ENCODE data around the gene AMHR2. TPM values are rescaled to one million over a fixed set of nuclear protein-coding genes. Genes with fewer than 3 reads are reported as not detected.
"Not testable (repeated sequence)": the region's sequence is repeated elsewhere in the genome, so short reads cannot be mapped to it uniquely, and the experiment has no call there.

Gene AMHR2
- total RNA-seq: not detected

DNA sequence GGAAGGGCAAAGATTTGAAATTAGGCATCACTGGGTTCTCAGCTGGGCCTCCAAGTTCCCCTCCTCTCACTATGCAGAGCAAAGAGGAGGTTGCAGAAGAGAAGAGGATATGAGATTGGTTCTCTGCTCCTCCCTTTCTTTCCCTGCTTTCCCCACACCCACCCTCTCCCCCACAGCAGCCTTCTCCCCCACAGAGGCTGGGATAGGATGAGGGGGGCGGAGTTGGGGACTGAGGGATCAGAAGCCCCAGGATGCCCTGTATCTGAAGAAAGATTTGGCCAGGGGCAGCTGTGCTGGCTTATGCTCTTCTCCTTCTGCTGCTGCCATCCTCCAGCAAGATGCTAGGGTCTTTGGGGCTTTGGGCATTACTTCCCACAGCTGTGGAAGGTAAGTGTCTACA is at the start of gene AMHR2:
Gene AMHR2 (plus strand): TSS at position 259 of the 400 bp plus-strand sequence. CDS start 80 bp downstream, at position 339.
- DNase-seq: no peak

DNA sequence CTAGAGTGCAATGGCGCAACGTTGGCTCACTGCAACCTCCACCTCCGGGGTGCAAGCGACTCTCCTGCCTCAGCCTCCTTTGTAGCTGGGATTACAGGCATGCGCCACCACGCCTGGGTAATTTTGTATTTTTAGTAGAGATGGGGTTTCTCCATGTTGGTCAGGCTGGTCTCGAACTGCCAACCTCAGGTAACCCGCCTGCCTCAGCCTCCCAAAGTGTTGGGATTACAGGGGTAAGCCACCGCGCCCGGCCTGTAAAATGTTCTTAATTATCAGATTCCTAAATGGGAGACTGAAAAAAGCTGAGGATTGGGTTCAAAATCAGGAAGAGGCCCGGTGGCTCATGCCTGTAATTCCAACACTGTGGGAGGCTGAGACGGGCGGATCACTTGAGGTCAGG is 49.4 kb upstream of the AMHR2 start:
- H3K4me1 Mint-ChIP-seq: peaks cover 26% of the 10 kb centered on the region
- H3K27ac Mint-ChIP-seq: peak overlapping the region; percentile 78
- H3K36me3 Mint-ChIP-seq; POLR2A ChIA-PET; H3K4me3 Mint-ChIP-seq; ATAC-seq (ENCODE audit: low read depth); H3K27me3 Mint-ChIP-seq; DNase-seq; H3K9me3 Mint-ChIP-seq: not testable (repeated sequence)

More for the DNA sequence above, at the start of gene AMHR2:
- Mint-ChIP-seq H3K36me3 (no peaks in the 10 kb centered on the region), H3K9me3 (no peaks in the 10 kb centered on the region), H3K27ac (no peak within 1 kb of the TSS), H3K4me1 (peaks cover 6% of the 10 kb centered on the region), H3K4me3 (no peak within 1 kb of the TSS), H3K27me3 (no peaks in the 10 kb centered on the region)
- POLR2A ChIA-PET: interaction anchor here (0.5 kb wide), 1 partner anchor 43 kb away, joined by 4 read pairs; no protein-coding TSS in a partner anchor
- ATAC-seq (ENCODE audit: low read depth): no peak

DNA sequence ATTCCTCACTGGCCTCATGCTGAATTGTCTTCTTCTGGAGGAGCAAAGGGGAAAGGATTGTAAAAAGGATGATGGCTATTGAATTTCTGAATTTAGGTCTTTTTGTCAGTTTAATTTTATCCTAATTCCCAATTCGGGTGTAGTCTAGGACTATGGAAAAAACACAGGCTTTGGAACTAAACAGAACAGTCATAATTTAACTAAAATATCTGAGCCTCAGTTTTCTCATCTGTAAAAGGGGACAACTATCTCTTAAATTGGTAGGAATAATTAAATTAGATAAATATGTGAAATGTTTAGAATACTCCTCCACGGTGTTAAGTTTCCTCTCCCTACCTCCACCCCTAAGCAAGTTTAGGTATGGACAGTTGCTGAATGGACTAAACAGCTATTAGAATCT is 46.9 kb upstream of the AMHR2 start:
- Mint-ChIP-seq H3K9me3 (no peaks in the 10 kb centered on the region), H3K27me3 (no peaks in the 10 kb centered on the region), H3K4me3 (no peak overlapping the region), H3K27ac (no peak overlapping the region), H3K4me1 (peaks cover 23% of the 10 kb centered on the region), H3K36me3 (peaks cover 6% of the 10 kb centered on the region)
- POLR2A ChIA-PET: no interaction called here
- DNase-seq (no peak), ATAC-seq (ENCODE audit: low read depth) (no peak)

DNA sequence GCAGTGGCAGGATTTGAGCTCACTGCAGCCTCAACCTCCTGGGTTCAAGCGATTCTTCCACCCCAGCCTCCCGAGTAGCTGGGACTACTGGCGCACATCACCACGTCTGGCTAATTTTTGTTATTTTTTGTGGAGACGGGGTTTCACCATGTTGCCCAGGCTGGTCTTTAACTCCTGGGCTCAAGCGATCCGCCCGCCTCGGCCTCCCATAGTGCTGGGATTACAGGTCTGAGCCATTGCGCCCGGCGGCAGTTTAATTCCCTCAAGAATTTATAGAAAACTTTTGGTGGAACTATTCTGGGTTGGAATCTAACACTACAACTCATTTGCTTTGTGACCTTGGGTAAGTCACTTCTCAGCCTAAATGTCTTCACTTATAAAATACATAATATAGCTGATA is 45.4 kb upstream of the AMHR2 start:
- ATAC-seq (ENCODE audit: low read depth) (no peak), DNase-seq (no peak)
- Mint-ChIP-seq H3K9me3 (no peaks in the 10 kb centered on the region), H3K27me3 (no peaks in the 10 kb centered on the region), H3K27ac (no peak overlapping the region), H3K4me3 (no peak overlapping the region), H3K36me3 (peaks cover 18% of the 10 kb centered on the region), H3K4me1 (peaks cover 28% of the 10 kb centered on the region)
- POLR2A ChIA-PET: interaction anchor here (0.7 to 2.1 kb wide), 5 partner anchors 12 to 122 kb away, joined by 3 to 21 read pairs (median 10); partner anchors contain the start of genes MAP3K12, PRR13 and TARBP2

DNA sequence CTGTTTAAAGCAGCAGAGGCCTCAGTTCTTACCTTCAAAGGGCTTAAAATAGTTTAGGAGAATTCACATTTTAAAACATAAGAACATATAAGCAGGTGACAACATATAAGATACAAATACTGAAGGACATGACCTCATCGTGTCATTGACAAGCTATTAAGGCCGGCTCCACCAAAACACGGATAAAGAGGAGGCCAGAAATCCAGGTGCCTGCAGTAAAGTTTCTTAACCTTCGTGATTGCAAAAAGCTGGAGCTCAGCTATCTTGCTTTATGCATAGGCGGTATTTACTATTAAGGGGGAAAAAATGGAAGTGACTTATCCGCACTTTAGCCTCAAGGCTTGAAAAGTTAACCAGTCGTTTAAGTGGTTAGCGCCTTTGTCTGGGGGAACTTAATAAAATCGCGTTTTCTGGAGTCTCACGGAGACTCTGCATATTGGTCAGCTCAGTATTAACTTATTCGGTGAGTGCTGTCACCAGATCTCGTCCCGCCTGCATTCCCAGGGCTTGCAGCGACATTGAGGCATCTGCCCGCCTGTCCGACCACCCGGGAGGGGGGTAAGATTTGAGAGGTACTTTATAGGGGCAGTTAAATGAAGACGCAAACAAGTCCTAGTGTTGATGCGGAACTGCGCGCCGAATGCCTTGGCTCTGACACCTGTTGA is 44.8 kb upstream of the AMHR2 start:
- peaks cover 29% of the 10 kb centered on the region for H3K4me1 Mint-ChIP-seq
- no peak overlapping the region for H3K4me3 Mint-ChIP-seq
- POLR2A ChIA-PET: interaction anchor here (0.5 to 2.1 kb wide), 17 partner anchors 9 to 373 kb away, joined by 3 to 21 read pairs (median 4); partner anchors contain the start of genes AAAS, ESPL1, MAP3K12 and MYG1
- H3K9me3 Mint-ChIP-seq: no peaks in the 10 kb centered on the region
- ATAC-seq (ENCODE audit: low read depth) (no peak), DNase-seq (no peak)
- no peak overlapping the region for H3K27ac Mint-ChIP-seq
- H3K36me3 Mint-ChIP-seq: peaks cover 24% of the 10 kb centered on the region
- H3K27me3 Mint-ChIP-seq: no peaks in the 10 kb centered on the region

DNA sequence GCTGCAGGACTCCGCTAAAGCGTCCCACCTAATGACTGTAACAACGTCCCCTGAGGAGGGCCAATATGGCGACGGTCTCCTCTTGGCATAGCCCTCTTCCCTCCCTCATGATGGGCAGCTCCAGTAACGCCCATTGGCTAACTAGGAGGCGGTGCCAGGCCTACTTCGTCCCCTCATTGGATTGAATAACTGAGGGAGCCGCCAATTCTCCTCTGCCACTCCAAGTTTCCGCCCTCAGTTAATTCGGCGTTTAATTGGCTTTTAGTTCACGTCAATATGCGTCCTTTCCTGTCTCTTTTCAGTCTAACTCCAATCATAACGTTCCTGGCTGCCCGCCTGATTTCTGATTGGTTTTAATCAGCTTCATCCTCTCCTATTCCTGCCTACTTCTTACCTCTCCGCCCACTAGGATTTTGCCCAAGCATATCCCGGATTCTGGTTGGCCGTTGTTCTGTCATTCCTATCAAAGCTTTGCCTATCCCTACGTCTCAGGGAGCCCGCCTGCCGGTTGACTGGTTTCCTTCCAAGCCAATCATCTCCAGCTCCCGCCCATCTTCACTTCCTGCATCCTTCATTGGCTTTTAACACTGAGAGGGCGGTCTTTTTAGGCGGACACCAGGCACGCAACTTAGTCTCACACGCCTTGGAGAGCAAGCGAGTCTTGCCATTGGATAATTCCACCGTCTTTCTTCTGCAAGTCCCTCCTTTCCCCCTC is 44.1 kb upstream of the AMHR2 start:
- POLR2A ChIA-PET: interaction anchor here (0.5 to 2.1 kb wide), 24 partner anchors 9 to 885 kb away, joined by 3 to 21 read pairs (median 4); partner anchors contain the start of genes AAAS, CSAD, ESPL1 and MAP3K12
- H3K27ac Mint-ChIP-seq: no peak overlapping the region
- H3K27me3 Mint-ChIP-seq: no peaks in the 10 kb centered on the region
- ATAC-seq (ENCODE audit: low read depth) (peak; percentile 78), DNase-seq (peak; percentile 80)
- H3K9me3 Mint-ChIP-seq: no peaks in the 10 kb centered on the region
- H3K36me3 Mint-ChIP-seq: peaks cover 28% of the 10 kb centered on the region
- H3K4me3 Mint-ChIP-seq: no peak overlapping the region
- peaks cover 30% of the 10 kb centered on the region for H3K4me1 Mint-ChIP-seq

DNA sequence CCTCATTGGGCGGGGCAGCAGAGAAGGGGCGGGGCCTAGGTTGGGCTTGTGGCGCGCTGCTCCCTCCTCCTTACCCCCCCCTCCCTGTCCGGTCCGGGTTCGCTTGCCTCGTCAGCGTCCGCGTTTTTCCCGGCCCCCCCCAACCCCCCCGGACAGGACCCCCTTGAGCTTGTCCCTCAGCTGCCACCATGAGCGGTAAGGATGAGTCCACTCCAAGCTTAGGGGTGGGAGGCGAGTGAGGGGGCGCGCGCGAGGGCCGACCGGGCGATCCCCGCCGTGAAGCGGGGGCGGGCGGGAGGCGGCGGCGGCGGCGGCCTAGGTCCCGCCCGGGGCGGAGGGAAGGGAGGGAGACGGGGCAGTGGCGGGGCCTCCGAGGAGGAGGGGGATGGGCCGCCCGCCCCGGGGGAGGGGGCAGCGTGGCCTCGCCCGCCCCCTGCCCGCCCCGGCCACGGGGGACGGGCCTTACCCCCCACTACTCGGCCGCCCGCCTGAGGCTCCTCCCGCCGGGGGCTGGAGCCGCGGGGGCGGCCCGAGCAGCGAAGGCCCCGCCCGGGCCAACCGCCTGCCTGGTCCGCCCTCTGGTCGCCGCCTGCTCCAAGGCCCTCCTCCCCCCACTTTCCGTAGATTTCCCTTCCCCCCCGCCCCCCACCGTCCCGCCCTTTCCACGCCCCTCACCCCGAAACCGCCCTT is 43.4 kb upstream of the AMHR2 start, which contains the start of gene SP1:
Gene SP1 (plus strand): TSS at position 73 of the 690 bp plus-strand sequence. CDS start 116 bp downstream, at position 189.
- peaks cover 30% of the 10 kb centered on the region for H3K36me3 Mint-ChIP-seq
- H3K9me3 Mint-ChIP-seq: no peaks in the 10 kb centered on the region
- peaks cover 32% of the 10 kb centered on the region for H3K4me1 Mint-ChIP-seq
- DNase-seq (peak; percentile 98), ATAC-seq (ENCODE audit: low read depth) (peak; percentile 37)
- H3K4me3 Mint-ChIP-seq: peak within 1 kb of the TSS; percentile 95
- peak within 1 kb of the TSS; percentile 83 for H3K27ac Mint-ChIP-seq
- H3K27me3 Mint-ChIP-seq: no peaks in the 10 kb centered on the region
- POLR2A ChIA-PET: interaction anchor here (0.6 to 2.1 kb wide), 17 partner anchors 8 to 277 kb away, joined by 3 to 21 read pairs (median 4); partner anchors contain the start of genes AAAS, CSAD, ESPL1 and MAP3K12

DNA sequence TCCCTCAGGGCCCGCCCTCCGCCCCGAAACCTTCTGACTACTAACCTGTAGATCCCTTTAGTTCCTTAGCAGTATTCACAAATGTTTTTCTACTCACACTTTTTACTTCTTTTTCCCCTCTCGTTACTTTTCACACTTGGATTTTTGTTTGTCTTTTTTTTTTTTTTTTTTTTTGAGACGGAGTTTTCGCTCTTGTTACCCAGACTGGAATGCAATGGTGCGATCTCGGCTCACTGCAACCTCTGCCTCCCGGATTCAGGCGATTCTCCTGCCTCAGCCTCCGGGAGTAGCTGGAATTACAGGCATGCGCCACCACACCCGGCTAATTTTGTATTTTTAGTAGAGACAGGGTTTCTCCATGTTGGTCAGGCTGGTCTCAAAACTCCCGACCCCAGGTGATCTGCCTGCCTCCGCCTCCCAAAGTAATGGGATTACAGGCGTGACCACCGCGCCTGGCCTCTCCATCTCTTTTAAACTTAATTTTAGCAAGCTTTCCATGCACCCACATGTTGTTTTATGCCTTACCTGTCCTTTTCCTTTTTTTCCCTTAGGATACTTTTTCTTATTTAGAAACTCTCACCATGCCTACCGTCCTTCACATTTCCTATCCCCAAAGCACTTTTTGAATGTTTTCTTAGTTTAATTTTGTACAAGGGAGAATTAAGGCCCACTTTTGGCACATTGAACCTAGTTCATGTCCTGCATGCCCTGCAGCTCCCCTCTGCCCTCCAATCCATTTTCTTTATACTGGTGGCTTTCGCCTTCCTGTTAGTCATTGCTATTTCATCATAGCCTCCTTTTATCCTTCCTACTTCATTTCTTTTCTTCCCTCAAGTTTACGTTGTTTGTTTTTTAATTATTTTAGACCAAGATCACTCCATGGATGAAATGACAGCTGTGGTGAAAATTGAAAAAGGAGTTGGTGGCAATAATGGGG is 42.6 kb upstream of the AMHR2 start:
- DNase-seq (peak; percentile 39), ATAC-seq (ENCODE audit: low read depth) (no peak)
- peak overlapping the region; percentile 95 for H3K4me3 Mint-ChIP-seq
- peaks cover 34% of the 10 kb centered on the region for H3K4me1 Mint-ChIP-seq
- peak overlapping the region; percentile 83 for H3K27ac Mint-ChIP-seq
- peaks cover 33% of the 10 kb centered on the region for H3K36me3 Mint-ChIP-seq
- H3K27me3 Mint-ChIP-seq: no peaks in the 10 kb centered on the region
- H3K9me3 Mint-ChIP-seq: no peaks in the 10 kb centered on the region
- POLR2A ChIA-PET: interaction anchor here (0.6 to 4.0 kb wide), 6 partner anchors 28 to 435 kb away, joined by 3 to 15 read pairs (median 5); partner anchors contain the start of genes AMHR2 and TARBP2

DNA sequence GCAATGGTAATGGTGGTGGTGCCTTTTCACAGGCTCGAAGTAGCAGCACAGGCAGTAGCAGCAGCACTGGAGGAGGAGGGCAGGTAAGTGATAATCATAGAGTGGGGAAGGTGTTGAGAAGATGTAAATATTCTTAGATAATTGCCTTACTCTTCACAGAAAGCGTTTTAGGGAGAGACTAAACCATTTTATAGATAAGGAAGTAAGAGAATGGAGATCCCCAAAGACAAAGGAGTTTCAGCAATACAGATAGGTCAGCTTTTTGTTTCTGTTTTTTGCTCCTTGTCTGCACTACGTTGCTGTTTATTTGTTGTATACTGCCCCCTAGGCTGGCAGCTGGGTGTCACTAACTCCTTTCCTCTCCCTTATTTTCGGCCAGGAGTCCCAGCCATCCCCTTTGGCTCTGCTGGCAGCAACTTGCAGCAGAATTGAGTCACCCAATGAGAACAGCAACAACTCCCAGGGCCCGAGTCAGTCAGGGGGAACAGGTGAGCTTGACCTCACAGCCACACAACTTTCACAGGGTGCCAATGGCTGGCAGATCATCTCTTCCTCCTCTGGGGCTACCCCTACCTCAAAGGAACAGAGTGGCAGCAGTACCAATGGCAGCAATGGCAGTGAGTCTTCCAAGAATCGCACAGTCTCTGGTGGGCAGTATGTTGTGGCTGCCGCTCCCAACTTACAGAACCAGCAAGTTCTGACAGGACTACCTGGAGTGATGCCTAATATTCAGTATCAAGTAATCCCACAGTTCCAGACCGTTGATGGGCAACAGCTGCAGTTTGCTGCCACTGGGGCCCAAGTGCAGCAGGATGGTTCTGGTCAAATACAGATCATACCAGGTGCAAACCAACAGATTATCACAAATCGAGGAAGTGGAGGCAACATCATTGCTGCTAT is 41.7 kb upstream of the AMHR2 start:
- DNase-seq (peak; percentile 46), ATAC-seq (ENCODE audit: low read depth) (no peak)
- Mint-ChIP-seq H3K4me1 (peaks cover 38% of the 10 kb centered on the region), H3K27me3 (no peaks in the 10 kb centered on the region), H3K9me3 (no peaks in the 10 kb centered on the region), H3K36me3 (peaks cover 34% of the 10 kb centered on the region), H3K4me3 (peak overlapping the region; percentile 95), H3K27ac (peak overlapping the region; percentile 83)
- POLR2A ChIA-PET: interaction anchor here (0.7 to 4.0 kb wide), 4 partner anchors 16 to 119 kb away, joined by 3 to 15 read pairs (median 6); partner anchors contain the start of gene TARBP2

DNA sequence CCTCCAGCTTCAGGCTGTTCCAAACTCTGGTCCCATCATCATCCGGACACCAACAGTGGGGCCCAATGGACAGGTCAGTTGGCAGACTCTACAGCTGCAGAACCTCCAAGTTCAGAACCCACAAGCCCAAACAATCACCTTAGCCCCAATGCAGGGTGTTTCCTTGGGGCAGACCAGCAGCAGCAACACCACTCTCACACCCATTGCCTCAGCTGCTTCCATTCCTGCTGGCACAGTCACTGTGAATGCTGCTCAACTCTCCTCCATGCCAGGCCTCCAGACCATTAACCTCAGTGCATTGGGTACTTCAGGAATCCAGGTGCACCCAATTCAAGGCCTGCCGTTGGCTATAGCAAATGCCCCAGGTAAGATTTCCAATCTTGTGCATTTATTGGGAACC is 40.4 kb upstream of the AMHR2 start:
- Mint-ChIP-seq H3K27ac (peak overlapping the region; percentile 65), H3K4me3 (peak overlapping the region; percentile 62), H3K36me3 (peaks cover 41% of the 10 kb centered on the region), H3K27me3 (no peaks in the 10 kb centered on the region), H3K9me3 (no peaks in the 10 kb centered on the region), H3K4me1 (peaks cover 45% of the 10 kb centered on the region)
- DNase-seq: peak; percentile 21
- ATAC-seq (ENCODE audit: low read depth): no peak
- POLR2A ChIA-PET: interaction anchor here (4.0 kb wide), 1 partner anchor 30 kb away, joined by 15 read pairs; no protein-coding TSS in a partner anchor

DNA sequence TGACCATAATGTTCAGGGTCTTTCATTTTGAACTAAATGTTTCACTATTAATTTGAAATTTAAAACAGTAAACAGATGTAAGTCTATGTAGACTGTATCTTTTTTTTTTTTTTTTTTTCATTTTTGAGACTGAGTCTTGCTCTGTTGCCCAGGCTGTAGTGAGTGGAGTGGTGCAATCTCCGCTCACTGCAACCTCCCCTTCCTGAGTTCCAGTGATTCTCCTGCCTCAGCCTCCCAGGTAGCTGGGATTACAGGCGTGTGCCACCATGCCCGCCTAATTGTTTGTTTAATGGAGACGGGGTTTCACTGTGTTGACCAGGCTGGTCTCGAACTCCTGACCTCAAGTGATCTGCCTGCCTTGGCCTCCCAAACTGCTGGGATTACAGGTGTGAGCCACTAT is 37.3 kb upstream of the AMHR2 start:
- peak overlapping the region; percentile 67 for H3K27ac Mint-ChIP-seq
- peaks cover 62% of the 10 kb centered on the region for H3K4me1 Mint-ChIP-seq
- not testable (repeated sequence) for H3K9me3 Mint-ChIP-seq; ATAC-seq (ENCODE audit: low read depth); H3K27me3 Mint-ChIP-seq
- H3K4me3 Mint-ChIP-seq: peak overlapping the region; percentile 73
- peaks cover 46% of the 10 kb centered on the region for H3K36me3 Mint-ChIP-seq
- POLR2A ChIA-PET: interaction anchor here (0.7 kb wide), 1 partner anchor 205 kb away, joined by 4 read pairs; the partner anchor contains the start of gene CSAD
- peak; percentile 14 for DNase-seq
